Left hindlimb (tissue), 1 donor: Measurements from ENCODE around the gene PTPRK.

ENCODE experiments used
- DNase-seq: peaks from one replicate; pipeline ENCODE4 v3.0.0-alpha.2; 2018

Gene PTPRK

GRCh38 chr6:128277379-128277778 lies 243.0 kb downstream of the PTPRK start:
- DNase-seq, result no peak

GRCh38 chr6:128276311-128276710 lies 244.1 kb downstream of the PTPRK start:
- no peak for DNase-seq

DNA sequence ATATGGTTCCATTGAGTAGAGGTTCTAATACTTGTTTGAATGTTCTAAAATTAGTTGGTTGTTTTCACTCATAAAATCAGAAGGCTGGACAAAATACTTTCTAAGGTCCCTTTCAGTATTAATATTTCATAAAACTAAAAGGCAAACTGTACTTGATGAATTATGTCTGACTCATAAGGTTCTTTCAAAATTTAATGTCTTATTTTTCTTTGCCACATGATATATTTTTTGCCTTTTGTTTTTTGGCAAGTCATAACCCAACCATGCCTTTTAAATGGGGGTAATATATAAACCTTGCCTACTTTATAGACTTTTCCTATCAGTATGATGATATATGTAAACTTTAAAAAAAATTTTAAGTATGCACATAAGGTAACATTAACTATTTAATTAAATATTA lies 244.7 kb downstream of the PTPRK start:
- no peak for DNase-seq

DNA sequence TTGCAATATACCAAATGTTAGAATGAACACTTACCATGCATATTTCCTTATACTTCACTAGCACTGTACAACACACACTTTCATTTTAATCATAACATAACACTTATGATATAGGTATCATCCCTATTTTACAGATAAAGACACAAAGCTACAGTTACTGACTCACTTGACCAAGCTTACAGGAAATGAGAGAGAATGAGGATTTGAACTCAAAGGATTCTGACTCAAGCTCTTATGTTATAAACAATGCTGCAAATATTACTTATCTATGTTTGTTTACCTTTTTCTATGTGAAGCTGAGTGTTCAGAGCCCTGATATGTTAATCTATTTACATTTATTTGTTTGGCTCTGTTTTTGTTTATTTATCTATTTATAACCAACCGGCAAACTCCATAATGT lies 245.4 kb downstream of the PTPRK start:
- DNase-seq, result no peak

DNA sequence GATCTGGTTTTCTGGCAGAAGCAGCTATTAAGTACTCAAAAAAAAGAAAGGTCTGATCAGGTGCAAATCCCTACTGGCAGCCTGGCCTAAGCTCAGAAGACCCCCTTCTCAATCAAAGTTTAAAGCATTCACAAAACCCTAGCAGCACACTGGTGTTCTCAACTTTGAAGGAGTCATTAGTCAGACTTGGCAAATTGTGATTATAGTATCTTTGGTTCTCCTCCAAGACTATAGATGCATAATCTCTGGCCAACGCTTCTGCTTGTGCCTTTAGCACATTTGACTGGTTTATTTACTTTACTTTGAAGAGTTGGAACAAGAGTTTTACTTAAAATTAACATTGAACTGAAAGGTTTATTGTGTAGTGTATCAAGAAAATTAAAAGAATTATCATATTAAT lies 248.9 kb downstream of the PTPRK start:
- DNase-seq, result no peak

GRCh38 chr6:128271011-128271410 lies 249.4 kb downstream of the PTPRK start:
- DNase-seq, result no peak

GRCh38 chr6:128266946-128267345 lies 253.5 kb downstream of the PTPRK start:
- DNase-seq, result no peak

GRCh38 chr6:128265706-128266105 lies 254.7 kb downstream of the PTPRK start:
- no peak for DNase-seq

GRCh38 chr6:128259730-128260685 lies 260.4 kb downstream of the PTPRK start:
- DNase-seq, result no peak

DNA sequence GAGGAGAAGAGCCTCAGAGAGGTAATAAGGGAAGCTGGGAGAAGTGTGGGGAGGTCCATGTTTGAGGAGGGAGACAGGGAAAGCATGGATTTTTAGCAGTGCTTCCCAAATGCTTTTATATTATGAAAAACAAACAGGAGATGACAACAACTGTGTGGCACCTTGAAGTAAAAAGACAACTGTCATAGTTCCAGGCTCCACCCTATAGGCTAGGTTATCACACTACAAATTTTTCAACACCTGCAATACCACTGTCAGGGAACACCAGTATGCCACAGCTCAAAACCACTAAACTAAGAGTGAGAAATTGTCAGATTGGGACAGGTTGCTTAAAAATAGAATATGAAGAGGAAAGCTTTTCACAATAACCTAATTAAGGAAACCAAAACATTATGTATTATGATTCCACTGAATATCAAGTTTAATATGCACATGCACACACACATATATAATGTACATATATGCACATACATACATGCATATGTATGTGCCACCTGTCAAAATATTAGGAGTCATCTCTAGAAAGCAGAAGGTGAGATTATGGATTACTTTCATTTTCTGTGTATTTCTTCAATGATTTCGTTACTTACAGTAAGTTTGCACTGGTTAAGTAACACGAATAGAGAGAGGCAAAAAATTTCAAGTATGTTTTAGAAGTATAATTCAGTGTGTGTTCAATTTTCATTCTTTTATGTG lies 261.2 kb downstream of the PTPRK start:
- no peak for DNase-seq

DNA sequence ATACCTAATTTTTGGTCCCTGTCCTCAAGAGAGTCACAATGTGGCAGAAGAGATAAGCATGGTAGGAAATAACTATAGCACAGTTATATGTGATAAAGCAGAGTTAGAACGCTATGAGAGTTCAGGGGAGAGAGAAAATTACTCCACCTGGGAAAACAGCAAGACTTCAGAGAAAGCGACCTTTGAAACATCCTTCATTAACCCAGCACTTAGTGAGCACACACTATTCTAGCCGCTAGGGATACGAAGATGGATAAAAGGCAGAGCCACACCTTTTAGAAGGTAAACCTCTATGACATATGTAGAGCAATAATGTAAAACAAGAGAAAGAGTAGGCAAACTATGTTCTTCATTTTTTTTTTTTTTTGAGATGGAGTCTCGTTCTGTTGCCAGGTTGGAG lies 264.3 kb downstream of the PTPRK start:
- DNase-seq, result no peak

DNA sequence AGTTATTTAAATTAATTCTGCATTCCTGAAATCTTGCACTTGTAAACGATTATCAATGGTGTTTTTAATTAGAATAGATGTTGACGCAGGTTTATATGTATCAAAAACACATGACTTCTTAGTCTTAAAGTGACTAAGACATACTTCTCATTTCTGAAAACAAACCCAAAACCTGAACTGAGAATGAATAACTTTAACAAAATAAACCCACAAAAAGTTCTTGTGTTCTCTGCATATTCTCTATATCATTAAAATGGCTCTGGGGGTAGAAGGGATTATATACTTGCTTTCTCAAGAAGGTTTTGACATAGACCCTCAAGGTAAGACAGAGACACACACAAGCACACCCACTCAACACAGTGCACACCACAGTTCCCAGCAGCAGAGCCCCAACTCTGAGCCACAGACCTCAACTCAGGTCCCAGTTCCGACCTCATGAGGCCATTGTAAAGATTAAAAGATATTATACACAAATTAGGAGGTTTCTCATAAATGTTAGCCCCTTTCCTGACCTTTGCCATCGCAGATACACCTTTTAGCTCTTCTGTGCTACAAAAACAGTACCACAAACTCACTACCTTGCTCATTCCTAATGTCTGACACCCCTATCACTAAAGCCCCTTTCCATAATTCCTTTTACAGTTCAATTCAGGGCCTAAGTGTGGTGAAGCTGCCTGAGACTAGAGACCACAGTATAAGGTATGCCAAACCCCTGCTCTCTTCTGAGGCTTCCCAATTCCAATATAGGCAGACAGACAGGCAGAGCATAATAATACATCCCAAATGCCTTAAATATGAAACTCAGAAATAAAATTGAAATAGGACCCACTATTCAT lies 267.8 kb downstream of the PTPRK start:
- DNase-seq, result no peak

DNA sequence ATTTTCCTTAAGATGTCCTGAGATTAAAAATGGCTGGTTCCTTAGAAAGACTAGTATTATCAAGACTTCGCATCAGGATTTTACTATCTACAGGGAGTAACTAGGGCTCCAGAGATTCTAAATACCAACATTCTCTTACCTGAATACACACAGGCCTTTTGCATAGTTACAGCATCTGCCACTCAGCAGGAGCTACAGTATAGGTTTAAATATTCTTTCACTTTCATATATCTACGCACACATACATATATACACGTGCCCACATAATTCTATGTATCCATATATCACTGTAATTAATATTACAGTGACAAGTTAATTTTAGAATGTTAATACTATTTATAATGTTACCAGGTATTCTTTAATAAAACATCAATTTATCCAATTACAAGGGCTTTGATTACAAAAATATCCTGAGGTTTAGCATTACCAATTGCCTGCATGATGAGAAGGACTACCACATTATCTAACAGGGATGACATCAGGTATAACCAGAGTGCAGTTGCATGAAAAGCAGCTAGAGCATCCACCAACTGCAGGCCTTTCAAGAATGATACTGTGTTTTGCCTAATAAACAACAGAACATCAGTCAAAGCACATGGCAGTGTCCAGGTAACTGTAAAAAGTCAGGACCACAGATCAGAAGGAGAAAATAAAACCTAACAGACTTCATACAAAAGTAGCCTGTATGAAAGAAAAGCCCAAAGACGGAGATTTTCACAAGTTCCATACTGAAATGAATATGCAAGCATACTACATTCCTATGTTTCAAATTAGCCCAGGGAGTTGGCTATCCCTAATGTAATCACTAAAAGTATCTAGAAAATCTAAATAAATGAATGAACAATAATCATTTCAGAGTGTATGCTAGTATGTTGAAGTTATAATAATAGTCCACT lies 268.7 kb downstream of the PTPRK start:
- DNase-seq, result no peak

DNA sequence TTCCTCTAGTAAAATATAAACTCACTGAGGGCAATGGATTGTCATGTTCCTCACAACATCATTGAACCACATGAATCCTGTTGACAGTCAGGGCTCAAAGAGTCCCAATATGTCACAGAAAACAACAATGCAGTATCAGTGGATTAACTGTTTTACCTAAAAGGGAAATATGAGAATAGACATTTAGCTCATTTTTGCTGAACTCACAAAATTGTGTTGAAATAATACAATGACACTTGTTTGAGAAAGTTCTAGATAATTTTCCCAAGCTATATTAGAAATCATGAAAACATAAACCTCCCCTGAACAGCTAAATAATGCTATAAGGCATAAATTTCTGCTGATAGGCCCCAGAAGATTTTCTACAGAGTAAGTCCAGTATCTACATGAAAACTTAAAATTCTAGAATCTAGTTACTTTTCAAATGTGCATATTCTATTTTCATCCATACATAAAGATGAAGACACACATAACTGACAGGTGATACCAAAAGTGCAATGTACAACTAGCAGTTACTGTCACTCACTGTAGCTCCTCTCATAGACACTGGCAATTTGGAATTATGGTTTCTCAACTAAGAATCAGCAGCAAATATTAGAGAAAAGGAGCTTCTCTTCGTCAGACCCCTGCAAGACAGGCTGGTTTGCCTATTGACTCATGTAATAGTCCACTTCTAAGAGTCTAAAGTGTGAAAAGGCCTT lies 269.9 kb downstream of the PTPRK start:
- DNase-seq, result no peak

- DNase-seq, result no peak
Measured at GRCh38 chr6:128249429-128249828, 271.0 kb downstream of the PTPRK start.

DNA sequence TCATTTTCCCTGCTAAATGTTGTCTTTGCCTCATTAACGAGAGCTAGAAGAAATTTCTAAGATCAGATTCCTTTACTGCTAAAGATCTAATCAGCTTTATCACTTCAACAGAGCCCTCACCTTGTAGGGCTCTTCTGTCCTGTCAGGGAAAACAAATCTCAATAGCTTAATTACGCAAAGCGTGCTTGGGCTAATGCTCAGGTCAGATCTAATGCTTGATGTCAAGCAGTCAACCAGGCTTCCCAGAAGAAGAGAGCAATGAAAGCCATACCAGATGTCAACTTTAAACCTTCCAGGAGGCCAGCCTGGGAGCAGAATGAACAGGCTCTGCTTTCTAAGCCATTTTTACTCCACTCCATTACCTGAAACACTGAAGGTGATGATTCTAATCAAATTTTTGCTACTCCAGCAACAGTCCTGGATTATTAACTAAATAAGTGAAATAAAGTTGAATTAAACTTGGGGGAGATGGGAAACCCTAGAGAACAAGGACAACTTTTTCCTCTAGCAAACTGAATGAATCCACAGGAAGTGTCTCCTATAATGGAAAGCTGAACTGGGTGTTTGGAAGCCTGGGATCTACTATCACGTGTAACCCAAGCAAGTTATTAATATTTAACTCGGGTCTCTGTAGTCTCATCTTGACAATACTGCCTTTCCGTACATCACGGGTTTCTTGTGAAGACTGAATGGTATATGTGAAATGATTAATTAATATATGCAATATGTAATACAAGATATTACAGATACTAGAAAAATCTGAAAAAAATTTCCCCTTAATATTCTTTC lies 273.7 kb downstream of the PTPRK start:
- no peak for DNase-seq

DNA sequence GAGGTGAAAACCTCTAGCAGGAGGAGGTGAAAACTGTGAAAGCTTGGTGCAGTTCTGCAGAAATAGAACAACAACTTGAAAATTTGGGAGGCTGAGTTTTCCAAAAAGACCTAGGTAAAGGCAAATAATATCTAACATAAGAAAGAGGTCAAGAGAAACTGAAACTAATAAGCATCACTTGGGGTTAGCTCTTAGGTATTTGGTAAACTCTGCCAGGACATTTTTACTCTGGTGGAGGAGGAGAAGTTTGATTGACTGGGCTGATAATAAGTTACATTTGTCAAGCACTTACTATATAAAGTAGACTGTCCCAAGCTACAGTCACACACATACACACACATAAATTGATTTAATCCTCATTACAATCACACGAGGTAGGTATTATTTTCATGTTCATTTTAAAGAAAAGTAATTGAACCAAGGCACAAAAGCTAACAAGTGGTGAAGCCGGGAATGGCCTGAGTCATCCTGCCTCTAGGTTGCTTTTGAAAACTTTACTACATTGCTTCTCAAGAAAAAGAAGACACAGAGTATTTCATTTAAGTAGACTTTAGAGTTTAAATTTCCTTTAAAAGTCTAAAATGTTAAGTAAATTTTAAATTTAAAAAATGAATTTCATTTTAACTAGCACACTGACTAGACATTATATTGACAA lies 275.5 kb downstream of the PTPRK start:
- DNase-seq, result no peak

GRCh38 chr6:128242765-128243403 lies 277.5 kb downstream of the PTPRK start:
- no peak for DNase-seq

- DNase-seq, result no peak
Measured at GRCh38 chr6:128241216-128241615, 279.2 kb downstream of the PTPRK start.

GRCh38 chr6:128240024-128240428 lies 280.4 kb downstream of the PTPRK start:
- DNase-seq, result no peak
